LNCaP clone FGC (cell line): ENCODE results near the gene FLNB.

Experiments
- DNase-seq: peaks from one replicate; pipeline ENCODE4 v3.0.0-alpha.2; 2011; ENCODE audit warnings: low read depth
- H3K4me3 ChIP-seq: 2 replicates; pipeline ENCODE4 v1.5.1; 2011; ENCODE audit warnings: mild to moderate bottlenecking, low read depth, low read length, control low read depth
- CTCF ChIP-seq: IDR thresholded peaks from 2 replicates; pipeline ENCODE4 v1.5.1; 2012; ENCODE audit warnings: mild to moderate bottlenecking; ENCODE audit not compliant: control insufficient read depth, insufficient read depth; ENCODE audit errors: extremely low read depth

FLNB gene

DNA sequence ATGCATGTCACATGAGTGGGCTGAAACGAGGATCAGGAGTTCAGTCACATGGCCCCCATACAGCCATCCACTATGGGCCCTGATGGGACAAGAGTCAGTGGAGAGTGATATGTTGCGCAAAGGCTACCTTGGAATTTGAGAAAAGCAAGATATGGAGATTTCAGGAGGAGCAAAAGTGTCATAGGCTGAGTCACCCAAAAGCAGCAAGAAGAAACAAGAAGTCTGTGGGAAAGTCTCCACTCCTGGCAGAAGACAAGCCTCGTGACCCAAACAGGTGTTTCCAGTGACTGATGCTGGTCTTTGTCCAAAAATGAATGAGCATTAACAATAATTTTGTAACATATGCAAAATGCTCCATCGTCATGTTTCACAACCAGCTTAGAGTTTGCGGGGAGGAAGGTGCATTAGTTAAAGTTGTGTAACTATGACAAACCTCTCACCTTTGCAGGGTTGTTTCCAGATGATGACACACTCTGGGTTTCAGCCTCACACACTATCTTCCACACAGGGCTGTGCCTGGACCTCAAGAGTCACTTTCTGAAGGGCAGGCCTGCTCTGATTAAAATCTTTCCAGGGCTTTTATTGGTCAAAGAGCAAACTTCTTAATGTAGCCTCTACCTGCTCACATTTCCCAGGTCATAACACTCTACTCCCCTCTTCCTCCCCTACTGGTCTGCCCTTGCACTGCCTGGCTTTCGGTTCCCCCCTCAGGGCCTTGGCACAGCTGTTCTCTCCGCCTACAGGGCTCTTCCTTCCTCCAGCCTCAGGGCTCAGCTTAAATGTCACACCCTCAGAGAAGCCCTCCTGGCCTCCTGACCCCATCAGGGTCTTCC lies 206.5 kb downstream of the FLNB start:
- peak; percentile 30 for DNase-seq
- H3K4me3 ChIP-seq: no peak overlapping the region
- no peak for TF ChIP-seq CTCF

DNA sequence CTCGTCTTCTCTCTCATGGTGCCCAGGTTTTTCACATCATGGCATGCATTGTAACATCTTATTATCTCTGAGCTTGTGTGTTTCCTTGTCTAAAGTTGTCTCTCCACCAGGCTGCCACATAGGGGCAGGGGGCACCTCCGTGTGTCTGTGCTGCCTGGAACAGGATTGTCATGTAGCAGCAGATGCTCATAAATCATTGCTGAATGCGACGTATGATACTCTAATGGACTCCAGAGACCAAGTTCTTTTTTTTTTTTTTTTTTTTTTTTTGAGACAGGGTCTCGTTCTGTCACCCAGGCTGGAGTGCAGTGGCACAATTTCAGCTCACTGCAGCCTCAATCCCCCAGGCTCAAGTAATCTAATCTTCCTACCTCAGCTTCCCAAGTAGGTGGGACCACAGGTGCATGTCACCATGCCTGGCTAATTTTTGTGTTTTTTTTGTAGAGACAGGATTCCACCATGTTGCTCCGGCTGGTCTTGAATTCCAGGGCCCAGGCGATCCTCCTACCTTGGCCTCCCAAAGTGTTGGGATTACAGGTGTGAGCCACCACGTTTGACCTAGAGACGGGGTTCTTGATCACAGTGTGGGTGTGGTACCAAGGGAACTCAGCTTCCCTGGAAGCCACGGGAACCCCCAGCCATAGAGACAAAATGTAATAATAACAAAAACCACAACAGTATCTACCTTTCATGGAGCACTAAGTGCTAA lies 207.2 kb downstream of the FLNB start:
- no peak for TF ChIP-seq CTCF
- no peak overlapping the region for H3K4me3 ChIP-seq
- DNase-seq: no peak

GRCh38 chr3:58216496-58217195 lies 208.4 kb downstream of the FLNB start:
- no peak for TF ChIP-seq CTCF
- no peak for DNase-seq
- no peak overlapping the region for H3K4me3 ChIP-seq

GRCh38 chr3:58217209-58217811 lies 209.1 kb downstream of the FLNB start:
- no peak overlapping the region for H3K4me3 ChIP-seq
- DNase-seq: peak; percentile 17
- TF ChIP-seq CTCF: peak; percentile 81

GRCh38 chr3:58218904-58219303 lies 210.7 kb downstream of the FLNB start:
- no peak for DNase-seq
- TF ChIP-seq CTCF: no peak
- no peak overlapping the region for H3K4me3 ChIP-seq
